Measurements from ENCODE around the gene LAMC3.

LAMC3 gene

DNA sequence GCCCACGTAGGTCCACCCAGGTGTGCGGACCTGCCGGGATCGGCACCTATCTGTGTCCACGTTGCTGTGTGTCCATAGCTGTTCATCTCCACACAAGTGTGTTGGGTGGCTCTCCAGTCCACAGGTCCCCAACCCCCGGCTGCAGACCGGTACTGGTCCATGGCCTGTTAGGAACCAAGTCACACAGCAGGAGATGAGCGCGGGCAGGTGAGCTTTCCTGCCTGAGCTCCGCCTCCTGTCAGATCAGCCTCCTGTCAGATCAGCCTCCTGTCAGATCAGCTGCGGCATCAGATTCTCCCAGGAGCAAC, 18.9 kb downstream of the LAMC3 start:
- DNase-seq: no peak
- no peak overlapping the region for H3K4me3 ChIP-seq
- H3K36me3 ChIP-seq: no peaks in the 10 kb centered on the region
- H3K27ac ChIP-seq: no peak overlapping the region
- peaks cover 0 to 24% of the 10 kb centered on the region in 2 donors for H3K27me3 ChIP-seq
- TF ChIP-seq, protein P1, sequence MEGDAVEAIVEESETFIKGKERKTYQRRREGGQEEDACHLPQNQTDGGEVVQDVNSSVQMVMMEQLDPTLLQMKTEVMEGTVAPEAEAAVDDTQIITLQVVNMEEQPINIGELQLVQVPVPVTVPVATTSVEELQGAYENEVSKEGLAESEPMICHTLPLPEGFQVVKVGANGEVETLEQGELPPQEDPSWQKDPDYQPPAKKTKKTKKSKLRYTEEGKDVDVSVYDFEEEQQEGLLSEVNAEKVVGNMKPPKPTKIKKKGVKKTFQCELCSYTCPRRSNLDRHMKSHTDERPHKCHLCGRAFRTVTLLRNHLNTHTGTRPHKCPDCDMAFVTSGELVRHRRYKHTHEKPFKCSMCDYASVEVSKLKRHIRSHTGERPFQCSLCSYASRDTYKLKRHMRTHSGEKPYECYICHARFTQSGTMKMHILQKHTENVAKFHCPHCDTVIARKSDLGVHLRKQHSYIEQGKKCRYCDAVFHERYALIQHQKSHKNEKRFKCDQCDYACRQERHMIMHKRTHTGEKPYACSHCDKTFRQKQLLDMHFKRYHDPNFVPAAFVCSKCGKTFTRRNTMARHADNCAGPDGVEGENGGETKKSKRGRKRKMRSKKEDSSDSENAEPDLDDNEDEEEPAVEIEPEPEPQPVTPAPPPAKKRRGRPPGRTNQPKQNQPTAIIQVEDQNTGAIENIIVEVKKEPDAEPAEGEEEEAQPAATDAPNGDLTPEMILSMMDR (IDR thresholded peaks at IDR 0.05): no peak
- intact Hi-C loops (cut with DNase I; ENCODE audit: low total_unique reads): no loop called here
- H3K4me1 ChIP-seq: no peaks in the 10 kb centered on the region
- no peaks in the 10 kb centered on the region for H3K9me3 ChIP-seq

DNA sequence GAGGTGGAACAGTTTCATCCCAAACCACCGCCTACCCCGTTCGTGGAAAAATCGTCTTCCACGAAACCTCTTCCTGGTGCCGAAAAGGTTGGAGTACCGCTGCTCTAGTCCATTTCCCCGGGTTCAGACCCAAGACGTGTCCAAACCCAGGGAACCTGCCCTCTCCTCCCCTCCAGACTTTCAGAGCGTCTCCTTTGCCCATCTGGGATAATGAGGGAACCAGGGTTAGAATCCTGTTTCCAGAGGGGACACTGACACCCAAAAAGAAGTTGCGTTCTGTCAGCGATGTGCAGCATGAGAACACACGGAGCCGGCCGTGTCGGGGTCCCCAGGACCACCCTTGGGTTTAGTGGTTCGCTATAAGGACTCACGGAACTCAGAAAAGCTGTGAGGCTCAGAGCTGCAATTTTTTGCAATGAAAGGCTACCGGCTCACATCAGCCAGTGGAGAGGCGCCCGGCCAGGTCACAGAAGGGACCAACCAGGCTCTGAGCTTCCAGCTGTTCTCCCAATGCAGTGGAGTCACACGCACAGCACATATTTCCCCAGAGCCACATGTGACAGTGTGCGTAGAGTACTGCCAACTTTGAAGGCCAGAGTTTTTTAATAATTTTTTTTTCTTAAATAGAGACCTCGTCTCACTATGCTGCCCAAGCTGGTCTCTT, 19.4 kb downstream of the LAMC3 start:
- Histone ChIP-seq H3K27ac (no peak overlapping the region), H3K9me3 (no peaks in the 10 kb centered on the region), H3K36me3 (no peaks in the 10 kb centered on the region), H3K4me3 (no peak overlapping the region), H3K4me1 (no peaks in the 10 kb centered on the region), H3K27me3 (peaks cover 0 to 24% of the 10 kb centered on the region in 2 donors)
- TF ChIP-seq, protein P1 (IDR thresholded peaks at IDR 0.05): no peak
- intact Hi-C loops (cut with DNase I; ENCODE audit: low total_unique reads): no loop called here
- no peak for DNase-seq

DNA sequence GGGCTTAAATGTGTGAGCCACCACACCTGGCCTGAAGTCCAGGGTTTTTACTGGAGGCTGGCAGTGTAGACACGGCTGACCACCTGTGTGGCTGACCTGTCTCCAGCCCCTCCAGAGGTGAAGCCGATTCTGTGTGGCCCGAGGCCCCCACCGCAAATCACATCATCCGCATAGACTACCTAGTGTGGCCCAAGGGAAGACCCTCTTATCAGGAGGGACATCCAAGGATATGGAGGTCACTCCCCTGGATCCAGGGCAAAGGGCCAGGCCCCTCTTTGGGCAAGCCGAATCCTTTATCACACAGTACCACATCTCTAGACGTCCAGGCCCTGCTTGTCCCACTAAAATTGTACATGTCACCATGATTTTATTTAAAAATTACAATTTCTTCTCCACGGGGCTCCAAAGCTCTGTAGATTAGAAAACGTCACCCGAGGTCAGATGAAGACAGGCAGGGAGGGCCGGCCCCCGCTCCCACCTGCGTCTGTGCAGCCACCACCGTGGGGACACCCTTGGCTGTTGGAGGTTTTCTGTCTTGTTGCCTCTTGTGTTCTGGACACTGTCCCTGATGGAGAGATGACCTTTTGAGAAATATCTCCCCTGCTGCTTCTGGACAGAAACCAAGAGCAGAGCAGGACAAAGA, 20.1 kb downstream of the LAMC3 start:
- intact Hi-C loops (cut with DNase I; ENCODE audit: low total_unique reads): no loop called here
- no peaks in the 10 kb centered on the region for H3K9me3 ChIP-seq
- no peak overlapping the region for H3K27ac ChIP-seq
- no peak overlapping the region for H3K4me3 ChIP-seq
- no peaks in the 10 kb centered on the region for H3K36me3 ChIP-seq
- no peak for DNase-seq
- peaks cover 0 to 24% of the 10 kb centered on the region in 2 donors for H3K27me3 ChIP-seq
- H3K4me1 ChIP-seq: no peaks in the 10 kb centered on the region
- TF ChIP-seq, protein P1 (IDR thresholded peaks at IDR 0.05): no peak

DNA sequence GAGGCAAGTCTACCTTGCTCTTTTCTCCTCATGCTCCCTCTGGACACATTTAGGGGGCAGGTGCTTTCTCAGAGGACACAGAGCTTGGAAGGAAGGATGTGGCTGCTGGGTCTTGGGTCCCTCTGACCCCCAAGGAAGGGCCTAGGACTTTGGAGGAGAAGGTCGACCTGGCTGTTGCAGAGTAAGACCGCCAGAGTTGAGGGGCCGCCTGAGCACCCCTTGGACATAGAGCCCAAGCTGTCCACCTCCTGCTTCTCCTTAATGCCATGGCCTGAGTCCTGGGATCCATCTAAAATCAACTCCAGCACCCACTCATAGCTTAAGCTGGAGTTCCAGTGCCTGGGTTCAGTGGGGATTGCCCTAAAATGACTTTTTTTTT, 20.6 kb downstream of the LAMC3 start:
- Histone ChIP-seq H3K9me3 (no peaks in the 10 kb centered on the region), H3K4me3 (no peak overlapping the region), H3K27ac (no peak overlapping the region), H3K36me3 (no peaks in the 10 kb centered on the region), H3K27me3 (peaks cover 0 to 24% of the 10 kb centered on the region in 2 donors), H3K4me1 (no peaks in the 10 kb centered on the region)
- DNase-seq: no peak
- TF ChIP-seq, protein P1 (IDR thresholded peaks at IDR 0.05): no peak
- intact Hi-C loops (cut with DNase I; ENCODE audit: low total_unique reads): no loop called here

DNA sequence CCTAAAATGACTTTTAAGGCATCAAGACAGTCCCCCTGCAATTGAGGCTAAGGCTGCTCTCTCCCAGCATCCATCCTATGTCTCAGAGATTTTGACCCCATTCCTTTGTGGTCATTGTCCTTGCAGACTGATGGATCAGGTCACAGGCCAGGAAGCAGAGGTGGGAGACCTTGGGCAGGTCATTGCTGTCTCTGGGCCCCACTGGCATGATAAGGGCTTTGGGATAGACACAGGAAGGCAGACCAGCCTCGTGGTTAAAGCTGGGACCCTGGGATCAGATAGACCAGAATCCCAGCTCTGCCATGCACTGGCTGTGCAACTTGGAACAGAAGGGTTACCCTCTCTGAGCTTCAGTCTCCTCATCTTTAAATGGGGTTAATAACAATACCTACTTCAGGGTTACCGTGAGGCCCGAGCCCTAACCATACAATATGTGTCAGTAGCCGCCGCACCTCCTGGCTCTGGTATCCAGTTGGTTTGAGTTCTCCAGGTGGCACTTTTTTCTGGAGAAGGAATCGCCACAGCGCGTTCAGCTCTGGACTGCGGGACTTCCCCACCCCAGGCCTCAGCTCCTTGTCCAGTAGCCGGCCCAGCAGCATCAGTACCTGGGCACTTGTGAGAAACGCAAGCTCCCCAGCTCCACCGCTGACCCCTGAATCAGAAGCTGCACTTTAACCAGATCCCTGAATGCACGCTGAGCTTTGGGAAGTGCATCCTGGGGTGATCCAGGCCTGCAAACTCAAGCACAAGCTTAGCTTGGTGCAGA, 21.4 kb downstream of the LAMC3 start:
- intact Hi-C loops (cut with DNase I; ENCODE audit: low total_unique reads): loop anchor here (10.0 kb wide), 1 partner anchor 156 kb away; no protein-coding TSS in a partner anchor
- Histone ChIP-seq H3K27me3 (peaks cover 0 to 18% of the 10 kb centered on the region in 2 donors), H3K9me3 (no peaks in the 10 kb centered on the region), H3K4me1 (no peaks in the 10 kb centered on the region), H3K27ac (no peak overlapping the region), H3K36me3 (no peaks in the 10 kb centered on the region), H3K4me3 (no peak overlapping the region)
- TF ChIP-seq, protein P1 (IDR thresholded peaks at IDR 0.05): no peak
- DNase-seq: no peak

Data from tibial artery (tissue), 4 donors.